ENCODE data around the gene NENF. TPM values are rescaled to one million over a fixed set of nuclear protein-coding genes. Genes with fewer than 3 reads are reported as not detected.

The NENF gene
- total and polyA plus RNA-seq, 2 donors (not counting 1 experiment from before 2014, with no cell fraction given): 33.3 to 58.1 TPM

DNA sequence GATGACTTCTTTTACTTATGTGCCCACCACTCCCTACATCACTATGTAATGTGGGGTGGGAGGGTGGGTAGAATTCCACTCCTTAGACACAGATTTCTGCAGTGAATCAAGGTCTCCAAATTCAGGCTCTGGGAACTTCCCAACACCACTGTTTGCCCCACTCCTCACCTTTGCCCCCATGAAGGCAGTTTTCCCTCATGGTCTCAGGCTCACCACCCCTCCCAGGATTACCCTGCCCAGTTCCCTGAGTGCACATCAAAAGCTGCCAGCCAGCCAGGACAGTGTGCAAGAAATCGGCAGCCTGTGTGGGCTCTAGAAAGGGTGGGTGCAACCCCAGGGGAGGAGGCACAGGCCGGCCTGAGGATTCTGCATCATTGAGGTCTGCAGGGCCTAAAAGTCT lies 14.8 kb downstream of the NENF start:
- Histone ChIP-seq H3K9ac (ENCODE audit: insufficient read depth, low read length) (no peak overlapping the region), H3K4me3 (replicated peaks in 1 of 4; ENCODE audit: control extremely low read depth in 1 of 4, insufficient read depth in 1 of 4, low read depth in 3 of 4, low read length in 4 of 4) (no peak overlapping the region), H3K4me1 (ENCODE audit: control insufficient read depth, extremely low read depth, insufficient read depth, low read length) (peaks cover 3% of the 10 kb centered on the region), H2AFZ (ENCODE audit: low read length) (no peak overlapping the region), H3K9me3 (ENCODE audit: control insufficient read depth, insufficient read depth, low read depth, low read length) (no peaks in the 10 kb centered on the region), H3K27ac (ENCODE audit: insufficient read depth, low read length) (no peak overlapping the region), H3K36me3 (ENCODE audit: control insufficient read depth, insufficient read depth, low read length) (peaks cover 2% of the 10 kb centered on the region), H3K79me2 (ENCODE audit: control insufficient read depth, insufficient read depth, low read length) (no peaks in the 10 kb centered on the region), H3K27me3 (ENCODE audit: control insufficient read depth, insufficient read depth, low read length) (no peaks in the 10 kb centered on the region), H4K20me1 (ENCODE audit: control insufficient read depth, extremely low read depth, insufficient read depth, low read length) (no peaks in the 10 kb centered on the region), H3K4me2 (ENCODE audit: extremely low read depth, insufficient read depth, low read length) (no peak overlapping the region)
- TF ChIP-seq EZH2 (IDR thresholded peaks at IDR 0.05; ENCODE audit: low read length, missing control alignments): no peak
- TF ChIP-seq, protein P1, sequence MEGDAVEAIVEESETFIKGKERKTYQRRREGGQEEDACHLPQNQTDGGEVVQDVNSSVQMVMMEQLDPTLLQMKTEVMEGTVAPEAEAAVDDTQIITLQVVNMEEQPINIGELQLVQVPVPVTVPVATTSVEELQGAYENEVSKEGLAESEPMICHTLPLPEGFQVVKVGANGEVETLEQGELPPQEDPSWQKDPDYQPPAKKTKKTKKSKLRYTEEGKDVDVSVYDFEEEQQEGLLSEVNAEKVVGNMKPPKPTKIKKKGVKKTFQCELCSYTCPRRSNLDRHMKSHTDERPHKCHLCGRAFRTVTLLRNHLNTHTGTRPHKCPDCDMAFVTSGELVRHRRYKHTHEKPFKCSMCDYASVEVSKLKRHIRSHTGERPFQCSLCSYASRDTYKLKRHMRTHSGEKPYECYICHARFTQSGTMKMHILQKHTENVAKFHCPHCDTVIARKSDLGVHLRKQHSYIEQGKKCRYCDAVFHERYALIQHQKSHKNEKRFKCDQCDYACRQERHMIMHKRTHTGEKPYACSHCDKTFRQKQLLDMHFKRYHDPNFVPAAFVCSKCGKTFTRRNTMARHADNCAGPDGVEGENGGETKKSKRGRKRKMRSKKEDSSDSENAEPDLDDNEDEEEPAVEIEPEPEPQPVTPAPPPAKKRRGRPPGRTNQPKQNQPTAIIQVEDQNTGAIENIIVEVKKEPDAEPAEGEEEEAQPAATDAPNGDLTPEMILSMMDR (conservative IDR thresholded peaks at IDR 0.05 in 1 of 2, IDR thresholded peaks at IDR 0.05 in 1 of 2; ENCODE audit: low read depth in 1 of 2, low read length in 2 of 2): no peak
- no peak for DNase-seq (ENCODE audit: low read depth in 2 of 2)

DNA sequence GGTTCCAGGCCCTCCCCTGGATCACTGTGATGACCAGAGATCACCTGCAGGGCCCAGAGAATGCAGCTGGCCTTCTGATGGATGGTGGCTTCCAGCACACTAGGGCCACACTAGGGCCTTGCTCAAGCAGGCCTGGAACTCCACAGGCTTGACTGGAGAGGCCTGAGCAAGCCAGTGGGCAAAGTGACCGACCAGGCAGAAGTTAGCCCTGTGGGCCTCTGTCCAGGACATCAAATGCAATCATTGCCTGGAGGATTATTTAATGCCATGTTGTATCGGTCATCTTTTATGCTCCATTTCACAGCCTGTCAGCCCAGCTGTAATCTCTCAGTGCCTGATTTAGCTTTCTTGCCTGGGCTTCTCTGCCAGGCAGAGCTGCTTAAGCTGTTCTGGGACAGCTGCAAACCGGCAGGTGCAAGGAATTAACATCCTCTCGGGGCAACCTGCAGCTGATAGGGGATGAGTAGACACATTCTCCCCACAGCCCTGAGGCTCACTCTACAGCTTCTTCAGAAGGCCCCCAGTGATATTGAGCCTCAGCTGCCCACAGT lies 17.7 kb downstream of the NENF start:
- Histone ChIP-seq H4K20me1 (ENCODE audit: control insufficient read depth, extremely low read depth, insufficient read depth, low read length) (no peaks in the 10 kb centered on the region), H3K27me3 (ENCODE audit: control insufficient read depth, insufficient read depth, low read length) (no peaks in the 10 kb centered on the region), H3K4me1 (ENCODE audit: control insufficient read depth, extremely low read depth, insufficient read depth, low read length) (peaks cover 5% of the 10 kb centered on the region), H3K9me3 (ENCODE audit: control insufficient read depth, insufficient read depth, low read depth, low read length) (no peaks in the 10 kb centered on the region), H2AFZ (ENCODE audit: low read length) (no peak overlapping the region), H3K79me2 (ENCODE audit: control insufficient read depth, insufficient read depth, low read length) (no peaks in the 10 kb centered on the region), H3K4me3 (replicated peaks in 1 of 4; ENCODE audit: control extremely low read depth in 1 of 4, insufficient read depth in 1 of 4, low read depth in 3 of 4, low read length in 4 of 4) (no peak overlapping the region), H3K9ac (ENCODE audit: insufficient read depth, low read length) (no peak overlapping the region), H3K4me2 (ENCODE audit: extremely low read depth, insufficient read depth, low read length) (no peak overlapping the region), H3K27ac (ENCODE audit: insufficient read depth, low read length) (no peak overlapping the region), H3K36me3 (ENCODE audit: control insufficient read depth, insufficient read depth, low read length) (peaks cover 2% of the 10 kb centered on the region)
- no peak for DNase-seq (ENCODE audit: low read depth in 2 of 2)
- TF ChIP-seq EZH2 (IDR thresholded peaks at IDR 0.05; ENCODE audit: low read length, missing control alignments): no peak
- TF ChIP-seq, protein P1 (conservative IDR thresholded peaks at IDR 0.05 in 1 of 2, IDR thresholded peaks at IDR 0.05 in 1 of 2; ENCODE audit: low read depth in 1 of 2, low read length in 2 of 2): no peak

DNA sequence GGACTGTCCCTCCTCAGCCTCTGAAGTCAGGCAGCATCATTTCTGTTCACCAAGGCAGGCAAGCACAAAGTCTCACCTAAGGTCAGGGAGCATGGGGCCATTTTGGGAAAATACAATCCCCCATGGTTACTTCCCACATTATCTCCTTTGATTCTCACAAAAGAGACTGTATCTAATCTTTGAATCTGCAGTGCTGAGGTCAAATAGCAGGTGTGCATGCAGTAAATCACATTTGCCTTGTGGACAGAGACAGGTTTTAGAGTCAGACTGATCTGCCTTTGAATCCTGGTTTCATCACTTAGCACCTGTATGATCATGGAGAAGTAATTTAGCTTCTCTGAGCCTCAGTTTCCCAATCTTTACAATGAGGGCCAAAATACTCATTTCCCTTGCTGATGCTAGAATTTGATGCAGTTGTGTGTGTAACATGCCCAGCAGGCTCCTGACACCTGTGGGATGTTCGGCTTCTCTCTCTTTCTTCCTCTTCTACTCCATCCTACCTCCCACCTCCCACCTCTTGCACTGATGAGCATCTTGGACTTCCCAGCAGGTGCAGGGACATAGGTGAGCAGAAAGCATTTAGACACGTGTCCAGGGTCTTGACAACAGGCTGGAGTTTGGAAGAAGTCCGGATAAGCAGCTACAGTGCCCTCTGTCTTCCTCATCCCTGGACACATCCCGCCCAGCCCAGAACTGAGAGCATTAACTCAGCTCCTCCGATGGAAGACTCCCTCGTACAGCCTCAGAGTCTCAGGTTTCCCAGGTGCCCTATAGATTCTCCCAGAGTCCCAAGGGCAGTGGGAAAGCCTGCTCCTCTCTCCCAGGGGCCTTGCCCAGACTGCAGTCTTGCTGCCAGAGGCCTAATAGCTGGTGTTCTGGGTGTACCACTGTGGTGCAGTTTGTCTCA lies 18.9 kb downstream of the NENF start:
- Histone ChIP-seq H3K36me3 (ENCODE audit: control insufficient read depth, insufficient read depth, low read length) (no peaks in the 10 kb centered on the region), H2AFZ (ENCODE audit: low read length) (no peak overlapping the region), H3K4me3 (replicated peaks in 1 of 4; ENCODE audit: control extremely low read depth in 1 of 4, insufficient read depth in 1 of 4, low read depth in 3 of 4, low read length in 4 of 4) (no peak overlapping the region), H3K9ac (ENCODE audit: insufficient read depth, low read length) (no peak overlapping the region), H3K79me2 (ENCODE audit: control insufficient read depth, insufficient read depth, low read length) (no peaks in the 10 kb centered on the region), H3K4me1 (ENCODE audit: control insufficient read depth, extremely low read depth, insufficient read depth, low read length) (peaks cover 5% of the 10 kb centered on the region), H3K27ac (ENCODE audit: insufficient read depth, low read length) (no peak overlapping the region), H4K20me1 (ENCODE audit: control insufficient read depth, extremely low read depth, insufficient read depth, low read length) (no peaks in the 10 kb centered on the region), H3K4me2 (ENCODE audit: extremely low read depth, insufficient read depth, low read length) (no peak overlapping the region), H3K9me3 (ENCODE audit: control insufficient read depth, insufficient read depth, low read depth, low read length) (no peaks in the 10 kb centered on the region), H3K27me3 (ENCODE audit: control insufficient read depth, insufficient read depth, low read length) (no peaks in the 10 kb centered on the region)
- DNase-seq (ENCODE audit: low read depth in 2 of 2): no peak
- no peak for TF ChIP-seq EZH2 (IDR thresholded peaks at IDR 0.05; ENCODE audit: low read length, missing control alignments)
- TF ChIP-seq, protein P1 (conservative IDR thresholded peaks at IDR 0.05 in 1 of 2, IDR thresholded peaks at IDR 0.05 in 1 of 2; ENCODE audit: low read depth in 1 of 2, low read length in 2 of 2): no peak
